GM12873 (cell line): ENCODE results near the gene PPIP5K1.

Source experiments
- TF ChIP-seq, protein P1 (sequence below): IDR thresholded peaks from 2 replicates; pipeline ENCODE4 v1.5.1; 2012; ENCODE audit warnings: low read depth, mild to moderate bottlenecking, moderate library complexity, low read length, control low read depth; ENCODE audit not compliant: insufficient read depth; ENCODE audit errors: missing control alignments

The PPIP5K1 gene

DNA sequence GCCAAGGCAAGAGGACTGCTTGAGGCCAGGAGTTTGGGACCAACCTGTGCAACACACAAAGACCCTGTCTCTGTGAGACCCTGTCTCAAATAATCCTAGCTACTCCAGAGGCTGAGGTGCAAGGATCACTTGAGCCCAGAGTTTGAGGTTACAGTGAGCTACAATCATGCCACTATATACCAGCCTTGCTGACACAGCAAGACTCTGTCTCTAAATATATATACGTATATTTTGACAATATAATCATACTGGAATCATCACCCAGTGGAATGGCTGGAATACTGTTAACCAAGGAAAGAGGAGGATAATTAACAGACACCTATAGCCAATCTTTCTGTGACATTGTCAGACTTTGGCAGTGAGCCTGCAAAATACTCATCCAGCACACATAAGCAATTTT lies 81.6 kb downstream of the PPIP5K1 start:
- TF ChIP-seq, protein P1, sequence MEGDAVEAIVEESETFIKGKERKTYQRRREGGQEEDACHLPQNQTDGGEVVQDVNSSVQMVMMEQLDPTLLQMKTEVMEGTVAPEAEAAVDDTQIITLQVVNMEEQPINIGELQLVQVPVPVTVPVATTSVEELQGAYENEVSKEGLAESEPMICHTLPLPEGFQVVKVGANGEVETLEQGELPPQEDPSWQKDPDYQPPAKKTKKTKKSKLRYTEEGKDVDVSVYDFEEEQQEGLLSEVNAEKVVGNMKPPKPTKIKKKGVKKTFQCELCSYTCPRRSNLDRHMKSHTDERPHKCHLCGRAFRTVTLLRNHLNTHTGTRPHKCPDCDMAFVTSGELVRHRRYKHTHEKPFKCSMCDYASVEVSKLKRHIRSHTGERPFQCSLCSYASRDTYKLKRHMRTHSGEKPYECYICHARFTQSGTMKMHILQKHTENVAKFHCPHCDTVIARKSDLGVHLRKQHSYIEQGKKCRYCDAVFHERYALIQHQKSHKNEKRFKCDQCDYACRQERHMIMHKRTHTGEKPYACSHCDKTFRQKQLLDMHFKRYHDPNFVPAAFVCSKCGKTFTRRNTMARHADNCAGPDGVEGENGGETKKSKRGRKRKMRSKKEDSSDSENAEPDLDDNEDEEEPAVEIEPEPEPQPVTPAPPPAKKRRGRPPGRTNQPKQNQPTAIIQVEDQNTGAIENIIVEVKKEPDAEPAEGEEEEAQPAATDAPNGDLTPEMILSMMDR, result no peak

DNA sequence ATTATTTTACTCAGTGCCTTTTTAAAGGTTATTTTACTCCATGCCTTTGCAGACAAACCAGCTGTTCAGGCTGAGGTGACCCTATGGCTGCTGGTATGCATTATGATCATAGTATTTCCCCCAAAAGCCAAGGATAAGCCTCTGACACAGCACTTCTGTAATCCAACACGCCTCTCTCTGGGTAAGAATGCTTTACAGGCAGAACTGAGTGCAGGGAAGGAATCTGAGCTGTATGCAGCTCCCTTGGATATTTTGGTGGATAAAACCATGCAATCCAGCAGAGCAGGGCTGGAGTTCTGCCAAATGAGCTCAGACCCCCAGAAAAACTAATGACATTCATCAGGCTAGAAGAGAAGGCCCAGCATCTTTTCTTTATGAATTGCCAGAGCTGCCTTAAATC lies 84.3 kb downstream of the PPIP5K1 start:
- TF ChIP-seq, protein P1, result no peak

GRCh38 chr15:43499635-43500034 lies 90.4 kb downstream of the PPIP5K1 start:
- TF ChIP-seq, protein P1, result no peak

- TF ChIP-seq, protein P1, result no peak
These were observed 91.0 kb downstream of the PPIP5K1 start for GRCh38 chr15:43498990-43499389.

GRCh38 chr15:43493703-43494472 lies 96.1 kb downstream of the PPIP5K1 start:
- TF ChIP-seq, protein P1, result no peak

- TF ChIP-seq, protein P1, result no peak
These were observed 97.1 kb downstream of the PPIP5K1 start, which contains the start of gene TP53BP1 for GRCh38 chr15:43492673-43493601. TP53BP1 (minus strand) TSS chr15:43493156; CDS start chr15:43493043, 113 bp downstream.

GRCh38 chr15:43492266-43492665 lies 97.7 kb downstream of the PPIP5K1 start:
- TF ChIP-seq, protein P1, result no peak
